Inflammatory macrophage treated with lipopolysaccharide for 1 hour (primary cell): ENCODE results near the gene GOLIM4.
"Not testable (repeated sequence)": the region's sequence is repeated elsewhere in the genome, so short reads cannot be mapped to it uniquely, and the experiment has no call there.

ENCODE experiments used
- DNase-seq, 2 donors: peaks; one replicate each; pipeline ENCODE4 v3.0.0-alpha.2; 2020 to 2022

GOLIM4 gene

DNA sequence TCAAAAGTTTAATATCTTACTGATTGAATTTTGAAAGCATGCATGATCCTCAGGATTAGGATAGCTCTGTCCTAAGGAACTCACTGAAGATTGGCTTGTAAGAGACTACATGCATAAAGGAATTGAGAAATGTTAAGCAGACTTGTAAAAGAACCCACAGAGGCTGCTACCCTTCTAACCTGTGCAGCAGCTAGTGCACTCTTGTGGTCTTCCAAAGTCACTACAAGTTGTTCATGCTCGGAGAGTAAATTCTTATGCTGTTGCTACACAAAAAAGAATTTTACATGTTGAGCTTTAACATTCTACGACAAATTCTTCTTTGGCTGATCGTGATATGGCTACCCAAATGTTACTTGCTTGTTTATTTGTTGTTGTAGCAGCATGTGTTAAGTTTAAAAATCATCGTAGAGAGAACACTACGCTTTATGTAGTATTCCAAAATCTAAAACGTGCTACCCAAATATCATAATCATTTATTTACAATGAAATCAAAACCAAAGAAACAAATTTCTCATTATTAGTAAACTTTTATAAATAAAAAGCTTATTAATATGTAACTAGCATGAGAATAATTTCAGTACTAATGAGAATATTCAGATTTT lies 55.0 kb downstream of the GOLIM4 start:
- DNase-seq = peak; percentile 50 to 52

GRCh38 chr3:168037020-168037419 lies 58.7 kb downstream of the GOLIM4 start:
- no peak for DNase-seq

GRCh38 chr3:168036619-168037018 lies 59.1 kb downstream of the GOLIM4 start:
- no peak for DNase-seq

DNA sequence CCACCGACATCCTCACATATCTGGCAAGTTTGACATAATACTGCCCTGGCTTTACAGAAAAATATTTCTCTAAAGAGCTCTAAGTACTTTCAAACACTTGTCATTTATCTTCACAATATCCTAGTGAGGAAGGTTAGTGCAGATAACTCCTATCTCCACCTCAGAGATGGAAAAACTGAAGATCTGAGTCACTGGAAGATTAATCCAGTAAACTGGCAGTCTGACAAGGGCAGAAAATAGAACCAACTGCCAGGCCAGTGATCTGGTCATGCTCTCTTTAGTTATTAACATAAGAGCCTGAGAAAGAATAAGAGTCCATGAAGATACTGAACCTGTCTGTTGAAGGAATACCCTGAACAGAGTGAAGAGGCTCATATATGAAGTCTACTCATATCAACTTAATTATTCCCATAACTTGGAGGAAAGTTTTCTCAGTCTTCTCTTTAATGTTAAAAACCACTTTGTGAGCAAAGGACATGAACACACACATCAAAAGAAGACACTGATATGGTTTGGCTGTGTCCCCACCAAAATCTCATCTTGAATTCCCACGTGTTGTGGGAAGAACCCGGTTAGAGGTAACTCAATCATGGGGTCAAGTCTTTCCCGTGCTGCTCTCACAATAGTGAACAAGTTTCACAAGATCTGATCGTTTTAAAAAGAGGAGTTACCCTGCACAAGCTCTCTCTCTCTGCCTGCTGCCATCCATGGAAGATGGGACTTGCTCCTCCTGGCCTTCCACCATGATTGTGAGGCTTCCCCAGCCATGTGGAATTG lies 61.4 kb downstream of the GOLIM4 start:
- no peak for DNase-seq

DNA sequence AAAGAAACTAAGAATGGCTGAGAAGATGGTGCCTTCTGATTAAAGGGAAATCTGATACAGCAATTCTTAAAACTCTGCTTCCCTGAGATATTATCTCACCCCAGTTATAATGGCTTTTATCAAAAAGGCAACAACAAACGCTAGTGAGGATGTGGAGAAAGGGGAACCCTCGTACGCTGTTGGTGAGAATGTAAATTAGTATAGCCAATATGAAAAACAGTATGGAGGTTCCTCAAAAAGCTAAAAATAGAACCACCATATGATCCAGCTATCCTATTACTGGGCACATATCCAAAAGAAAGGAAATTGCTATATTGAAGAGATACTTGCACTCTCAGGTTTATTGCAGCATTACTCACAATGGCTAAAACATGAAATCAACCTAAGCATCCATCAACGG lies 65.1 kb downstream of the GOLIM4 start:
- peak; percentile 56 to 71 for DNase-seq

DNA sequence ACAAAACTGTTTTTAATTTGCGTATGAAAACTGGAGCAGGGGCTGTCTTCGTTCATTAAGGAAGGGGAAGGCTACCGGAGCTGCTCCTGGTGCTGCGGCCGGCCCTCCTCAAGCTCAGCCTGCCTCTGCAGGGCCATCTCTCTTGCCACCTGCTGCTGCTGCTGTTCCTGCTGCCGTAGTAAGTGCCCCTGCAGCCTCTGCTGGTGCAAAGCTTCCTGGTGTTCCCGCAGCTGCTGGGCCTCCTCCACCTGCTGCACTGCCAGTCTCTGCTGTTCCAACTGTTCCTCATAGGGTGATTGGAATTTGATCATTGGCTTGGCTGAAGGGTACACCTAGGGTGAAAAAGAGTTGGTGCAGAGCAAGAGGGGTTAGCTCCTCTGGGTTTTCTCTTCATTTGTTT lies 66.0 kb downstream of the GOLIM4 start:
- no peak for DNase-seq

DNA sequence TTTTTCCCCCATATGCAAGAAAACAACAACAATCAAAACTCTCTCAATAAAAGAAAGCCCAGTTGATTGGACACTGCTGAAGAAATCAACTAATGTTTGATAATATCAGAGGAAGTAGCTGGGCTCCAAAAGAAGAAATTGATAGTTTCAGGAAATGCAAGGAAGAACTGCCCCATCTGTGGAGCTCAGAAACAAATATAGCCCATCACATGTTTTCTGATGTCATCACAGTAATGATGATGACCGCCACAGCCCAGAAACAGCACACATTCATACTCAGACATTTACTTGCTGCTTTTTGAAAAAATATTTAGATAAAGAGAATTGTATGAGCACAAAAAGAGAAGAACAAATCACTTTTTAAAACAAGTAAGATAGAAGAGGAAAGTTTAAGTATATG lies 67.6 kb downstream of the GOLIM4 start:
- DNase-seq = peak; percentile 35 to 45

- DNase-seq = no peak
These were observed 69.0 kb downstream of the GOLIM4 start for GRCh38 chr3:168026764-168027163.

- no peak for DNase-seq
These were observed 70.6 kb downstream of the GOLIM4 start for GRCh38 chr3:168025076-168025475.

- DNase-seq = peak; percentile 5 to 36
These were observed 71.2 kb downstream of the GOLIM4 start for GRCh38 chr3:168024537-168024941.

GRCh38 chr3:168021737-168022450 lies 73.8 kb downstream of the GOLIM4 start:
- no peak for DNase-seq

- DNase-seq = not testable (repeated sequence)
These were observed 84.4 kb downstream of the GOLIM4 start for GRCh38 chr3:168011280-168011679.

- no peak for DNase-seq
These were observed 89.1 kb downstream of the GOLIM4 start for GRCh38 chr3:168006584-168006983.

- DNase-seq = no peak
These were observed 91.8 kb downstream of the GOLIM4 start for GRCh38 chr3:168003911-168004310.

DNA sequence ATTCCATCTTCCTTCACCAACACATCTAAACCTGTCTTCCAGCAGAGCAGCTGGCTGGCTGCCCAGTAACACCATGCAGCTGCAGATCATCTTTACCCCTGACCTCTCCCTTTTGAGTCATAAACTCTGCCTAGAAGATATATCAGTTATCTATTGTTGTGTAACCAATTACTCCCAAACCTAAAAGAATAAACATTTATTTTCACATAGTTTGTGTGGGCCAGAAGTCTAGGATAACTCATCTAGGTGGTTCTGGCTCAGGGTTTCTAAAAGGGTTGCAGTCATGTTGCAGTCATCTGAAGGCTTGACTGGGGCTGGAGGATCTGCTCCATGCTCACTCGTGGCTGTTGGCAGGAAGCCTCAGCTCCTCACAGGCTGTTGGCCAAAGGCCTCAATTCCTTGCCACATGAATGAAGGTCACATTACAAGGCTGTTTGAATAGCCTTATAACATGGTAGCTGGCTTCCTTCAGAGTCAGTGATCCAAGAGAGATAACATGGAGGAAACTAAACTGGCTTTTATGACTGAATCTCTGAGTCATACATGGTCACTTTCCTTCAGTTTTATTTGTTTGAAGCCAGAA lies 92.8 kb downstream of the GOLIM4 start:
- no peak for DNase-seq

DNA sequence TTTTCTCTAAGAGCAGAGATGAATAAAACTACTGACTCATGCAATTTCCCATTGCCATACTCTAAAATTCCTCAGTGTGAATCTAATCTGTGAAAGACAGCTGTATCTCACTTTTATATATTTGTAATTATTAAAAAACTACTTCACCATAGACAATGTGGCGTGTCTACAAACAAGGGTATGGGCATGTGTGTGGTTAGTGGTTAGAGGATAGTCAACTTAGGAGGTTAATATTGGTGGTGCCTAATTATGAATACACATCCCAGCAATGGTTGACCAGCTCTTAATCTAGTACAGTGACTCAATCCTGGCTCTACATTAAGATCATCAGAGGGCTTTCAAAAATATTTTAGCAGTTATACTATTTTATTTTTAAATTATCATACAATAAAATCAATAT lies 94.5 kb downstream of the GOLIM4 start:
- no peak for DNase-seq

DNA sequence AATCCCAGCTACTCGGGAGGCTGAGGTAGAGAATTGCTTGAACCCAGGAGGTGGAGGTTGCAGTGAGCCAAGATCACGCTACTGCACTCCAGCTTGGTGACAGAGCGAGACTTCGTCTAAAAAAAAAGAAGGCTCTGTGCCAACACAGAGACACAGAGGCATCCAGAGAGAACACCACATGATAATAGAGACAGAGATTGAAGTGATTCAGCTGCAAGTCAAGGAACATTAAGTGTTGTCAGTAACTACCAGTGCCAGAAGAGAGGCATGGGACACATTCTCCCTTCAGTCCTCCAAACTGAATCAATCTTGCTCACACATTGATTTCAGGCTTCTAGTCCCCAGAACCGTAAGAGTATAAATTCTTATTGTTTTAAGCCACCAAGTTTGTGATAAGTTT lies 97.5 kb downstream of the GOLIM4 start:
- DNase-seq = no peak

GRCh38 chr3:167996514-167996913 lies 99.2 kb downstream of the GOLIM4 start:
- DNase-seq = no peak

GRCh38 chr3:167992381-167992780 lies 103.3 kb downstream of the GOLIM4 start:
- no peak for DNase-seq

DNA sequence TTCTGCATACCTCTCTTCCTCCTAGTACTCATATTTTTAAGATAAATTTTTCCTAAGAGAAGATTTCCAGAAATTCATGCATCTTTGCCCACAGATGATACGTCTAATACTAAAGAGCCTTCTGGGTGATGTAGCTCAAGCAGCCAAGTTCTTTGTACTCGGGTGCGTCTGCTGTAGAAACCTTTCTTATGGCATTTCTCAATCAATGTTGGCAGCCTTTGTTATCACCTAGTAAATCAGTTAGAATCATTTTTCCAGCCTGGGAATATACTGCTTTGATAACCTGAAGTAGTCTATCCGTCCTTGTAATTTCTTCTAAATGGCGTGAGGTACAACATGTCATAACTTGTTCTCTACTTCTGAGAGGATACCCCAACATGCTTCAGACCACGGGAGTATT lies 104.5 kb downstream of the GOLIM4 start:
- no peak for DNase-seq

GRCh38 chr3:167989999-167990398 lies 105.7 kb downstream of the GOLIM4 start:
- DNase-seq = no peak

DNA sequence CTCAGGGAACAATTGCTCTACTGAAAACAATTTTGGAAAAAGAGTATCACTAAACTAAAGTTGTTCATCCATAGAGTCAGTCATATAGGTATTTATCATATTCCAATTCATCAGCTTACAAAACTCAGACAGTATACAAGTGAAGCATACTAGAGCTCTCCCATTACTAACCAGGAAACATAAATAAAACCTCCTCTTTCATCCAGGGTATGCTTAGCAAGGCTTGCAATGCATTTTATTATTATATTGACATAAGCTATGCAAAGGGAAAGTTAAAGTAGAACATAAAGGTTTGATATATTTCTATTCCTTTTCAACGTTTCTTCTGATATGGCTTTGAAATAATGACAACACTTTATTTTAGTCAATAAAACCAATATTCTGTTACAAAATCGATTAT lies 106.7 kb downstream of the GOLIM4 start:
- DNase-seq = no peak

DNA sequence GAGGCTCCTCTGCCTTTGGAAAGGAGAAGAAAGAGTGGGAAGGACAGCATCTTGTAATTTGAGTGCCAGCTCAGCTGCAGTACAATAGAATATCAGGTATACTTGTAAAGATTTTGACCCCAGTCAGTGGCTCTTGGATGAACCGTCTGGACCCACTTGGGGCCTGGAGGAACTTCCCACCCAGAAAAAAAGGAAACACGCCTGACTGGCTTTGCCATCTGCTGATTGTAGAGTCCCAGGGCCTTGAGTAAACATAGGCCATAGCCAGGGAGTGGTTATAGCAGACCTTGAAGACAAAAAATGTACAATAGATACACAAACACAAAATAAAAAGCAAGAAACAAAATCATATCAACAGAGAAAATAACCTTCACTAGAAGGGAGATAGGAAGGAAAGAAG lies 112.1 kb downstream of the GOLIM4 start:
- no peak for DNase-seq

DNA sequence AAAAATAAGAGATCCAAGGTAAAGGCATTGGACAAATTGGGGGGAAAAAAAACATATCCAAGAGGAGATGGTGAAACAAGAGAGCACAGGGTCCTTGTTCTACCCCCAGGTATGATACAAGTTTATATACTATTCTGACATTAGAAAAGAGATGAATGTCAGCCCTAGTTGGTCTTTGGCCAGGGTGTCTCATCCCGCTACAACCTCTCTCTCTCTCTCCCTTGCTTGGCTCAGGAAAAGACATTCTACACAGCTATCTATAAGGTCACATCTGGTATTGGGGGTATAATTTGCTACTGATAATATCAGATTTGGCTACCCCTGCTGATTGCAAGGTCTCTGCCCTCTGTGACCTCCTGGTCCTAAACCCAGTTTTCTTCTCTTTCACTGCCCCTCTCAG lies 117.2 kb downstream of the GOLIM4 start:
- no peak for DNase-seq
